Ishikawa (cell line): ENCODE data around the gene GCM1.

Experiments used
- CREB1 ChIP-seq: IDR thresholded peaks from 2 replicates; pipeline ENCODE4 v1.6.1; 2012; ENCODE audit warnings: low read depth
- EGR1 ChIP-seq: IDR thresholded peaks from 2 replicates; pipeline ENCODE4 v1.6.1; 2012
- FOXM1 ChIP-seq: IDR thresholded peaks from 2 replicates; pipeline ENCODE4 v1.6.1; 2012; ENCODE audit warnings: low read depth, borderline replicate concordance

DNA sequence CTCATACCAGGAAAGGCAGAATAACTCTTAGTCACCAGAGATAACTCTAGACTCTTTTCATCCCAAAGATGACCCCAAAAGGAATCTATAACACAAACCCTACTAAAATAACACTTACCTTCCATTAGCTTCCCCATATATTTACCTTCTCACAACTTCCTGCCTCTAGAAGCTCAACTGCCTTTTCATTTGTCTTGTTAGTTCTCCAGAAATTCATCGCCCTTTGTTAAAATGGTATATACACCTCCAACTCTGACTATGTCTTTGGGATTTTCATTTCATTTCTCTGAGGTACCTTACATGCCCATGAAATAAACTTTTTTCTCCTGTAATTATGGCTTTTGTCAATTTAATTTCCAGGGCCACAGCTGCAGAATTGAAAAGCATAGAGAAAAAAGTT, 33.5 kb downstream of the GCM1 start:
- TF ChIP-seq EGR1, result no peak
- no peak for TF ChIP-seq CREB1
- no peak for TF ChIP-seq FOXM1
